Measurements from ENCODE around the gene GBA2.

DNA sequence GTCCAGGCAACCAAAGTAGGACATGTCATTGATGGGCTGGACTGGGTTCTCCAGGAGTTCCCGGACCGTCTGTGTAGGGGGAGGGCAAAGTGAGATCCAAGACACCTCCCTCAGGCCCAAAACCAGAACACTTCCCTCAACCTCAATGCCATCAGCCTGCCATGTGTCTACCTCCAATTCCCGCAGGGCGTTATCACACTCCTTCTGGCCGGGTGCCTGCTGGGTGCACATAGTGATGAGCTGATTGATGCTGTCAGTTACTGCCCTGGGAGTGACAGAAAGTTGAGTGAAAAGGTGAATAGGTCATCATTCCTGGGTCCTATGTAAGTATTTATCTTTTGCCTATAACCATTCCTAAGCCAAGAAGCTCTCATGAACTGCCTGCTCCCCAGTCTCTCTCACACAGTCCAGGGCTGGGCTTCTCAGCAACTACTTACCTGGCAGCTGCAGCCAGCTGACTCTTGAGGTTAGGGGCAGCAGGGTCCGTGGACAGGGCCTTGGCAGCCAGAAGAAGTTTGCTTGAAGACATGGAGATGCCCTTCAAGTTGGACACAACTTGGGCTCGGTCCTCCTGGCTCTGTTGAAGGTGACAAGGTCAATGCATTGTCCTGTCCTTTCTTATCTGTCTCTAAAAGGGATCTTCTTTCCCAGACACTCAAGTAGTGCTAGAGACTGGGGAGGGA is 38.1 kb downstream of the GBA2 start:
- TF ChIP-seq CEBPB (IDR thresholded peaks at IDR 0.05), result no peak
- TF ChIP-seq YY1 (IDR thresholded peaks at IDR 0.05; ENCODE audit: low read depth), result no peak
- TF ChIP-seq, protein P1, sequence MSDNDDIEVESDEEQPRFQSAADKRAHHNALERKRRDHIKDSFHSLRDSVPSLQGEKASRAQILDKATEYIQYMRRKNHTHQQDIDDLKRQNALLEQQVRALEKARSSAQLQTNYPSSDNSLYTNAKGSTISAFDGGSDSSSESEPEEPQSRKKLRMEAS (IDR thresholded peaks at IDR 0.05), result no peak
- TF ChIP-seq TAF1 (IDR thresholded peaks at IDR 0.05; ENCODE audit: low read depth), result no peak
- TF ChIP-seq, protein P2, sequence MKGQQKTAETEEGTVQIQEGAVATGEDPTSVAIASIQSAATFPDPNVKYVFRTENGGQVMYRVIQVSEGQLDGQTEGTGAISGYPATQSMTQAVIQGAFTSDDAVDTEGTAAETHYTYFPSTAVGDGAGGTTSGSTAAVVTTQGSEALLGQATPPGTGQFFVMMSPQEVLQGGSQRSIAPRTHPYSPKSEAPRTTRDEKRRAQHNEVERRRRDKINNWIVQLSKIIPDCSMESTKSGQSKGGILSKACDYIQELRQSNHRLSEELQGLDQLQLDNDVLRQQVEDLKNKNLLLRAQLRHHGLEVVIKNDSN (IDR thresholded peaks at IDR 0.05), result no peak
